ENCODE measurements around the gene RADX. TPM values are rescaled to one million over a fixed set of nuclear protein-coding genes. Genes with fewer than 3 reads are reported as not detected.

Gene RADX, protein sequence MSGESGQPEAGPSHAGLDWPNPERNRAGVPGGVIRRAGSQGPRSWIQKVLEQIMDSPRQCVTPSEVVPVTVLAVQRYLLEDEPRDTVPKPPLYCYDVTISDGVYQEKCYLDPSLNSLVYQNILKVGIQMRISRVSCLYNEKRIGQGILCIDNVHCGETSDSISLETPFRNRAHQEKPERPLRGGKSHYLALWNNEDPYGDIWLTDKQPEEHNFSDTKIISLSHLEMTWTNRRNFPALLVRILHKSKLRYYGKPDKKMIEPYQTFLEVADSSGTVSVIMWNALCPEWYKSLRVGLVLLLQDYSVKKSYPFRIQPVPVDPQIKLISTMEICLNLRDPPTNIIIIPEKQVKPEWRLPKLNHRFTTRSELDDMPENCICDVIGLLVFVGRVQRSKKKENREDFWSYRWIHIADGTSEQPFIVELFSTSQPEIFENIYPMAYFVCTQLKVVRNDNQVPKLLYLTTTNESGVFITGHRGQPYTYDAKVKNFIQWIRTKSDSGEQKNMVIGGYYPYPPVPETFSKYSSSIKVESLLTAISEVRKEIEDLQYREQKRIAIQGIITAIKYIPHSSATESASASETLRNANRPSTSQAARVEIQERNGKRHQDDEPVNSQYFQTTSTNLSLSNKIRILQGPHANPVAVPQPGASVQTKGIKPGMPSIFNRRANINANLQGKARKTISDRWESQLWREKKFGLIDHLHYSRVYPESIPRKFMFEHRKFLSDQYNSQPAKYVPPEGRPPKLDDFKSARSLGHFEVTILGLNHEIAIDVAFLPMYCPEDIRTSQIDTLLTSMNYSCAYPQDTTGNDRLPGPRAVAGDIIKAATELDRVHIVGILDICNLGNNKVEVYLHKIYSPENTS
- total RNA-seq = 2.2 and 2.3 TPM in 2 replicates

DNA sequence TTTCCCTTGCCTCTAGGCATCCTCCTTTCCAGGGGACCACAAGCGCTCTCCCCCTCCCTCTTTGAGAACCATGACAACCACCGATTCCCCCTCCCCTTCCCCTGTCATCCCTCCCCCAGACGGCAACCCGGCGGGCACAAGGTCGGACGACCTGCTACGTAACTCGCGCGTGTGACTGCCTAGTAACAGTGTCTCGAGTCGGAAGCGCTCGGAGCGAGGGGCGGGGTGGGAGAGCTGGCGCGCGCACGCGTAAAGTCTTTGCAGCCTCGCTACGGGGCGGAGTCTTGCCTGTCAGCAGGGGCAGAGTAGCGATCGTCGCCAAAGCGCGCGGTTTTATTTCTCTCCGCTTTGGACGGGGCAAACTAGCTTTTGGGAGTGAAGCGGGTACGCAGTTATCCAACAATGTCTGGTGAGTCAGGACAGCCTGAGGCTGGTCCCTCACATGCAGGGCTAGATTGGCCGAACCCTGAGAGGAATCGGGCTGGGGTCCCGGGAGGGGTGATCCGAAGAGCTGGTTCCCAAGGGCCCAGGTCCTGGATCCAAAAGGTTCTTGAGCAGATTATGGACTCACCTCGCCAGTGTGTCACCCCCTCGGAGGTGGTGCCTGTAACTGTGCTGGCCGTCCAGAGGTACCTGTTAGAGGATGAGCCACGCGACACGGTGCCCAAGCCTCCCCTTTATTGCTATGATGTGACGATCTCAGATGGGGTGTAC, at the start of gene RADX:
TSS of gene RADX (plus strand) at position 300 of the 714 bp plus-strand sequence. CDS start at position 403, 103 bp downstream.

DNA sequence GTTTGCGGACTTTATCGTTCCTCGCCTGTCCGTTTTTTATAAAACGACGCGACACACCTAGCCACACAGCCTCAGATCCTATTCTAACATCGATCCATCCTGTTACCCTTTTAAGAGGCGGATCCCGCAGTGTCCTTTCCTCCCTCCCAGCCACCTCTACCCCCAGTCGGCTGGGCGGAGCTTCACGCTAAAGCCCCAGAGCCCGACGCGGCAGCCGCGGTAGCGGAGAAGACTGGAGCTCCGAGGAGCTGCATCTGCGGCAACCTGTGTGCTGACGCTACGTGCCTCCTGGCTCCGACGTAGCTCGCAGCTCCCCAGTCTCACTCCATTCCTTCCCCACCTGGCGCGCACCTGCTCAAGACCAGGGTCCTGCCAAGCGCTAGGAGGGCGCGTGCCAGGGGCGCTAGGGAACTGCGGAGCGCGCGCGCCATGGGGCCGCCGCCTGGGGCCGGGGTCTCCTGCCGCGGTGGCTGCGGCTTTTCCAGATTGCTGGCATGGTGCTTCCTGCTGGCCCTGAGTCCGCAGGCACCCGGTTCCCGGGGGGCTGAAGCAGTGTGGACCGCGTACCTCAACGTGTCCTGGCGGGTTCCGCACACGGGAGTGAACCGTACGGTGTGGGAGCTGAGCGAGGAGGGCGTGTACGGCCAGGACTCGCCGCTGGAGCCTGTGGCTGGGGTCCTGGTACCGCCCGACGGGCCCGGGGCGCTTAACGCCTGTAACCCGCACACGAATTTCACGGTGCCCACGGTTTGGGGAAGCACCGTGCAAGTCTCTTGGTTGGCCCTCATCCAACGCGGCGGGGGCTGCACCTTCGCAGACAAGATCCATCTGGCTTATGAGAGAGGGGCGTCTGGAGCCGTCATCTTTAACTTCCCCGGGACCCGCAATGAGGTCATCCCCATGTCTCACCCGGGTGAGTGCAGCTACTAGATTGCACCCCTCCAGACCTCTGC, 115.0 kb downstream of the RADX start, which contains the start of gene RNF128:
TSS of gene RNF128 (plus strand) at position 217 of the 953 bp plus-strand sequence. CDS start at position 430, 213 bp downstream.

Other genes with a start within 250 kb of the RADX start
- 9.2 and 10.4 TPM in 2 replicates for gene RNF128, start 114.7 kb downstream of the RADX start, total RNA-seq
- gene TBC1D8B, start 190.7 kb downstream of the RADX start, total RNA-seq = 4.7 and 4.8 TPM in 2 replicates

Data from airway epithelial cell (primary cell).